ENCODE measurements around the gene HECTD4. TPM values are rescaled to one million over a fixed set of nuclear protein-coding genes. Genes with fewer than 3 reads are reported as not detected.

The HECTD4 gene
- total and polyA plus RNA-seq, 9 of the 15 experiments (the other 6 are each of a cell fraction or from before 2014, with no cell fraction given): 3.5 to 33.3 (median 13.5) TPM

DNA sequence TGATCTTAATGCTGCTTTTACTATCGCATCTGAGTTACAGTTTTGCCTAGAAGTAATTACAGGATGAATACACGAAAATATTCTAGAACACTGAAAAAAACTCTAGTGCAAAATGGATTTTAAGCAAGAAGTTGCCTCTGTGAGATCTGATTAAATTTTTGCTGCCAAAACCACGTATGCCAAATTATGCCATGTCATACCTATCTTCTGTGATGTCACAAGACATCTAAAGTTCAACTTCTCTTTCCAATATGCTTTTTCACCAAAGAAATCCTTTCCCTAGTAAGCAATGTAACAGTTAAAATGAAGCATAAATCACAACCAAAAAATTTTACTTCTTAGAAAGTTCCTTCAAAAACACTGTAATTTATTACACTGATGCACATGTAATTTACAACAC lies 39.6 kb downstream of the HECTD4 start (continued):
- TF ChIP-seq ADNP (tag; IDR thresholded peaks at IDR 0.05): no peak
- TF ChIP-seq ZNF23 (CRISPR knock-in tag; IDR thresholded peaks at IDR 0.05): no peak
- no peak for TF ChIP-seq ZNF124 (CRISPR knock-in tag; IDR thresholded peaks at IDR 0.05)

DNA sequence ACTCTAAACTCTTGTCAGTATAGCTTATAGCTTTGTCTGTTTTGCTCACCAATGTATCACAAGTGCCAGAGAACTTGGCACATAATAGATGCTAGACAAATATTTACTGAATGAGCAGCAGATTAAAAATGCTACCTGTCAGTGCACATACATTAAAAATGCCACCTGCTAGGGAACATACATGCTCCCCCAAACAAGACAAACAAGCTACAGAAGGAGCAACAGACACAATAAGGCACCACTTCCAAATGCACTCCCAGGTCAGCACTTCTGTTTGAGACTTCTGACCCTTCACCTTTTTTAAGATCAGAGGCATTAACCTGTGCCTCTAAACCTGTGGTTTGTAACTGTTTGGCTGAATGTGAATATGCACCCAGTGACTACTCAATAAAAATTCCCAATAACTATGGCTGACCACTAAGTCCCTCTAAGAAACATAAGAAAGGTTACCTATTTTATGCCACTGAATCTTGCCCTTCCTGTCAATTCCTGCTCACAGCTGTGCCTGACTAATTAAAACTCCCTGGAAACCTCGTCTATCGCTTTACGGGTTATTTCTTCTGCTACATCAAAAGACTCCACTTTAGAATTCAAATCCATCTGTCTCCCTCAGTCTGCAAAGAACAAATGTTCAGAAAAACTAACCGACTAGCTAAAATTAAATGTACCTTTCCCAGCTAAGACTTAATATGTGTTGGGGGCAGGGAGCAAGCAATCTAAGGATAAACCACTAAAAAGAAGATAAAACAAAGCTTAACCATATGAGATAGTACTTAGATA lies 41.0 kb downstream of the HECTD4 start:
- 40% methylated on average over 4 of the region's 4 CpGs for WGBS (ENCODE audit: insufficient coverage, low coverage, missing lambda C conversion rate)
- intact Hi-C loops (cut with micrococcal nuclease): loop anchor here (2.0 kb wide), 1 partner anchor 46 kb away; no protein-coding TSS in a partner anchor
- POLR2A ChIA-PET: interaction anchor here (1.1 to 1.3 kb wide), 3 partner anchors 9 to 28 kb away, joined by 3 to 6 read pairs (median 4); no protein-coding TSS in a partner anchor

More for the DNA sequence above, 41.0 kb downstream of the HECTD4 start:
- H3K9me3 ChIP-seq (replicated peaks; ENCODE audit: control insufficient read depth, insufficient read depth, low read depth, low read length): no peaks in the 10 kb centered on the region
- no peak overlapping the region for H3K9ac ChIP-seq (ENCODE audit: insufficient read depth in 1 of 2, low read depth in 2 of 2, low read length in 2 of 2)
- H3K4me3 ChIP-seq: no peak overlapping the region
- CTCF ChIA-PET (ENCODE audit: low intra/inter-chr PET ratio): no interaction called here
- BruUV-seq (replicated peaks): no TSS peak
- no peaks in the 10 kb centered on the region for H3K36me3 ChIP-seq (ENCODE audit: control insufficient read depth, insufficient read depth, low read length)
- TF ChIP-seq ZEB2 (IDR thresholded peaks at IDR 0.05): no peak
- TF ChIP-seq PYGO2 (tag; IDR thresholded peaks at IDR 0.05): no peak
- no peaks in the 10 kb centered on the region for H3K27me3 ChIP-seq (ENCODE audit: control insufficient read depth in 2 of 2, insufficient read depth in 2 of 2, low read length in 2 of 2)
- no peaks in the 10 kb centered on the region for H3K9me1 ChIP-seq (ENCODE audit: control insufficient read depth, insufficient read depth, low read length)
- no peak overlapping the region for H3K27ac ChIP-seq (ENCODE audit: extremely low read depth, low read depth, low read length)
- no peak overlapping the region for H3K4me2 ChIP-seq (ENCODE audit: insufficient read depth, low read length)
- H3K4me1 ChIP-seq (replicated peaks in 1 of 2; ENCODE audit: control insufficient read depth in 2 of 2, insufficient read depth in 2 of 2, low read length in 2 of 2): peaks cover 8 to 11% of the 10 kb centered on the region in 2 experiments; a peak in 4 of 5 replicates
- peaks cover 73% of the 10 kb centered on the region for H3K79me2 ChIP-seq (ENCODE audit: control insufficient read depth, insufficient read depth, low read length)
- ATAC-seq: no peak
- DNase-seq (ENCODE audit: extremely low read depth in 1 of 4, low spot score in 3 of 4): no peak
- FAIRE-seq: no peak
- no peak overlapping the region for H2AFZ ChIP-seq (ENCODE audit: low read depth, low read length)
- in situ Hi-C loops (cut with MboI): no loop called here
- peaks cover 2% of the 10 kb centered on the region; the same call in 1 of the 2 replicates for H4K20me1 ChIP-seq (replicated peaks; ENCODE audit: control insufficient read depth, insufficient read depth, low read length)

All from K562 (cell line).